ENCODE data around the gene TWNK. TPM values are rescaled to one million over a fixed set of nuclear protein-coding genes. Genes with fewer than 3 reads are reported as not detected.

The TWNK gene
- total and polyA plus RNA-seq, 10 donors, result 5.6 to 9.9 (median 8.2) TPM

DNA sequence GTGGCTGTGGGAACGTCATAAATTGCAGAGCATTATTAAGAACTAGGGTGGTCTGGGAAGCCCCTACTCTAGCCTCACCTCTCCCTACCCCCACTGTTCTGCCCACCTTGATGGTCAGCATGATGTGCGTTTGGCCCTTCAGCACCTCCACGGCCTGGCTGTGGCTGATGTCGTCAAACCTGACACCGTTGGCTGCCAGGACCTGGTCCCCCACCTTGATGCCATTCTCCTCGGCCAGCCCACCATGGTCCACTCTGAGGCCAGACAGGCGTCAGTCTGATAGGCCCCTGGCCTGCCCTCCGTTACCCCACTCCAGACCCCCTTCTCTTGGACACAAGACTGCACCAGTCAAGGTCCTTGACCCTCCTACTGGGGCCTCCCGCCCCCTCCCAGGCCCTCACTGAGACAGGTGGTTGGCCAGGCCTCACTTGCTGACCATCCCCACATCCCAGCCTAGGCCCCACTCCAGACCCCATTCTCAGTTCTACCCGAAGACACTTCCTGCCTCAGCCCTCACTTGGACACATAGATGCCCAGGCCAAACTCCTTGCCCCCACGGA, 34.4 kb downstream of the TWNK start:
- DNase-seq, result no peak
- no peak overlapping the region for H3K27ac ChIP-seq
- peaks cover 8 to 31% (median 16%) of the 10 kb centered on the region in 6 donors for H3K4me1 ChIP-seq
- intact Hi-C loops (cut with DNase I; ENCODE audit: low total_unique reads), result no loop called here
- H3K27me3 ChIP-seq (replicated peaks in 1 of 7), result peaks cover 0 to 24% (median 6%) of the 10 kb centered on the region in 7 donors
- TF ChIP-seq POLR2AphosphoS5 (IDR thresholded peaks at IDR 0.05) (no peak), POLR2A (IDR thresholded peaks at IDR 0.05) (no peak)
- TF ChIP-seq, protein P1, sequence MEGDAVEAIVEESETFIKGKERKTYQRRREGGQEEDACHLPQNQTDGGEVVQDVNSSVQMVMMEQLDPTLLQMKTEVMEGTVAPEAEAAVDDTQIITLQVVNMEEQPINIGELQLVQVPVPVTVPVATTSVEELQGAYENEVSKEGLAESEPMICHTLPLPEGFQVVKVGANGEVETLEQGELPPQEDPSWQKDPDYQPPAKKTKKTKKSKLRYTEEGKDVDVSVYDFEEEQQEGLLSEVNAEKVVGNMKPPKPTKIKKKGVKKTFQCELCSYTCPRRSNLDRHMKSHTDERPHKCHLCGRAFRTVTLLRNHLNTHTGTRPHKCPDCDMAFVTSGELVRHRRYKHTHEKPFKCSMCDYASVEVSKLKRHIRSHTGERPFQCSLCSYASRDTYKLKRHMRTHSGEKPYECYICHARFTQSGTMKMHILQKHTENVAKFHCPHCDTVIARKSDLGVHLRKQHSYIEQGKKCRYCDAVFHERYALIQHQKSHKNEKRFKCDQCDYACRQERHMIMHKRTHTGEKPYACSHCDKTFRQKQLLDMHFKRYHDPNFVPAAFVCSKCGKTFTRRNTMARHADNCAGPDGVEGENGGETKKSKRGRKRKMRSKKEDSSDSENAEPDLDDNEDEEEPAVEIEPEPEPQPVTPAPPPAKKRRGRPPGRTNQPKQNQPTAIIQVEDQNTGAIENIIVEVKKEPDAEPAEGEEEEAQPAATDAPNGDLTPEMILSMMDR (IDR thresholded peaks at IDR 0.05 in 8 of 11, conservative IDR thresholded peaks at IDR 0.05 in 3 of 11), result no peak
- H3K4me3 ChIP-seq, result no peak overlapping the region
- H3K9me3 ChIP-seq, result no peaks in the 10 kb centered on the region
- no peaks in the 10 kb centered on the region for H3K36me3 ChIP-seq
- whole genome bisulfite sequencing, 5 donors, result 85 to 95% (median 89%) methylated on average over 11 of the region's 11 CpGs

DNA sequence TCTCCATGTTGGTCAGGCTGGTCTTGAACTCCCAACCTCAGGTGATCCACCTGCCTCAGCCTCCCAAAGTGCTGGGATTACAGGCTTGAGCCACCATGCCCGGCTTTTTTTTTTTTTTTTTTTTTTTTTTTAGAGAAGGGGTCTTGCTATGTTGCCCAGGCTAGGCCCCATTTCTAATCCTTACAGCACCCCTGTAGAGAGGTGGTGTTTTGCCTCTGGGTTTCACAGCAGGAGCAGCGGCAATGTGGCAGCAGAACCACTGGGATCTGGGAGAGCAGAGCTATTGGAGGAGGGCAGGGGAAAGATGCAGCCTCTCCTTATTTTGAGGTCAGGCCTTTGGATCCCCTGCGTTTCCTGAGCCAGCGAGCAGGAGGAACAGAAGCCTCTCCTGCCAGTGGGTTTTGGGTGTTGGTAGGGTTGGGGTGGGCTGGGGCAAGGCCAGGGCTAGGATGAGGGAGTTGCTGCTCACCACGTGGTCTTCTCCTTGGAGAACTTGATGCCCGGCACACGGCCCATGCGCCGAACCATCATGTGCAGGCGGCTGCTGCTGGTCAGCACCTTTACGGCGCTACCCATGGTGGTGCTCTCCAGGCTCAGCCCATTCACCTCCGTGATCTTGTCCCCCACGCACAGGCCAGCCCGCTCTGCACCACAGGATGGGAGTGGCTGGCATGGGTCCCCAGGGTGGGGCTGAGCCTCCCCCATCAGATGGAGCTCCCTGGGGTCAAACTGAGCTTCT, 35.8 kb downstream of the TWNK start:
- H3K9me3 ChIP-seq, result no peaks in the 10 kb centered on the region
- peaks cover 0 to 12% (median 3%) of the 10 kb centered on the region in 7 donors for H3K27me3 ChIP-seq (replicated peaks in 1 of 7)
- no peak for DNase-seq
- no peak overlapping the region for H3K27ac ChIP-seq
- intact Hi-C loops (cut with DNase I; ENCODE audit: low total_unique reads), result no loop called here
- TF ChIP-seq POLR2A (IDR thresholded peaks at IDR 0.05) (no peak), POLR2AphosphoS5 (IDR thresholded peaks at IDR 0.05) (no peak)
- TF ChIP-seq, protein P1 (IDR thresholded peaks at IDR 0.05 in 8 of 11, conservative IDR thresholded peaks at IDR 0.05 in 3 of 11), result no peak
- WGBS, 5 donors, result 85 to 94% (median 92%) methylated on average over 7 to 15 of the region's 15 CpGs
- no peak overlapping the region for H3K4me3 ChIP-seq
- H3K36me3 ChIP-seq, result no peaks in the 10 kb centered on the region
- H3K4me1 ChIP-seq, result peaks cover 8 to 27% (median 12%) of the 10 kb centered on the region in 6 donors

DNA sequence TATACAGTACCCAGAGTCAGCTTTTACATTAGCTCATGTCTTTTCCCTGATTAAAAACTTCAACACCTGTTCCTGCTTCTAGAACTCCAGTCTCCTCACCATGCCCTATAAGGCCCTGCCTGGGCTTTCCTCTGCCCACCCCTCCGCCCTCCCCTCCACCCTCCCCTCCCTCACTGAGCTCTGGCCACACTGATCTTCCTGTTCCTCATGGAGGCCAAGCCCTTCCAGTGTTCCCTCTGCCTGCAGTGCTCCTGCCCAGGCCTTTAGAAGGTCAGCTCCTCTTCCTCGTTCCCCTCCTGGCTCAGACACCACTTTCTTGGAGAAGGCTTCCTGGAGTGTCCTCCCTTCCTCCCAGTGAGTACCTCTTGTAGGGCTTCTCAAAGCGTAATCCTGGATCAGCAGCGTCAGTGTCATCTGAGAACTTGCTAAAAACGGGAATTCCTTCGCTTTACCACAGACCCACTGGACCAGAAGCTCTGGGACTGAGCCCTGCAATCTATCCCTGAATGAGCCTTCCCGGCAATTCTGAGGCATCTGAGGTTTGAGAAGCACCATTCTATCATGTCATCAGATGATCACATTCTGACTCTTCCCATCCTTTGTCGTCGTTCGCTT, 39.9 kb downstream of the TWNK start:
- intact Hi-C loops (cut with DNase I; ENCODE audit: low total_unique reads), result no loop called here
- TF ChIP-seq POLR2AphosphoS5 (IDR thresholded peaks at IDR 0.05), result no peak
- TF ChIP-seq, protein P1 (IDR thresholded peaks at IDR 0.05 in 8 of 11, conservative IDR thresholded peaks at IDR 0.05 in 3 of 11), result no peak
- TF ChIP-seq POLR2A (IDR thresholded peaks at IDR 0.05), result no peak

More for the DNA sequence above, 39.9 kb downstream of the TWNK start:
- no peak for DNase-seq
- Histone ChIP-seq H3K27me3 (replicated peaks in 1 of 7) (peaks cover 0 to 24% (median 0%) of the 10 kb centered on the region in 7 donors), H3K4me1 (peaks cover 0 to 38% (median 18%) of the 10 kb centered on the region in 6 donors), H3K27ac (no peak overlapping the region), H3K9me3 (no peaks in the 10 kb centered on the region), H3K4me3 (no peak overlapping the region), H3K36me3 (no peaks in the 10 kb centered on the region)
- 72 to 80% (median 74%) methylated on average over 10 of the region's 10 CpGs for WGBS, 5 donors
